BJ (cell line): Measurements from ENCODE around the gene TAF4B. TPM values are rescaled to one million over a fixed set of nuclear protein-coding genes. Genes with fewer than 3 reads are reported as not detected.
"Not testable (repeated sequence)": the region's sequence is repeated elsewhere in the genome, so short reads cannot be mapped to it uniquely, and the experiment has no call there.

ENCODE experiments used
- CTCF ChIA-PET: fragments of 350-600 bp; formaldehyde crosslinking; extraction: SDS; loops from one replicate; lab custom pipeline; 2021; ENCODE audit warnings: antibody characterized with exemption, inconsistent platforms; lab: Yijun Ruan, JAX
- POLR2A ChIA-PET: fragments of 300-600 bp; sonication (Branson Sonifier 250); formaldehyde crosslinking; extraction: SDS; loops from one replicate; lab custom pipeline; 2021; ENCODE audit warnings: antibody characterized with exemption; lab: Charles Lee
- DNase-seq: peaks from one replicate; pipeline ENCODE4 v3.0.0-alpha.2; 2011; ENCODE audit warnings: low read depth
- H3K27me3 ChIP-seq: 2 replicates; pipeline ENCODE4 v1.6.0; 2011; ENCODE audit warnings: low read length; ENCODE audit not compliant: control insufficient read depth, insufficient read depth
- H3K36me3 ChIP-seq: 2 replicates; pipeline ENCODE4 v1.5.1; 2011; ENCODE audit warnings: low read length; ENCODE audit not compliant: control insufficient read depth, insufficient read depth
- H3K4me3 ChIP-seq: 2 replicates; pipeline ENCODE4 v1.5.1; 2011; ENCODE audit warnings: low read depth, mild to moderate bottlenecking, control low read depth, low read length
- polyA plus RNA-seq: library from polyadenylated mRNA; depleted of rRNA; stranded (reverse); fragments of >200 nt; gene quantifications from 2 replicates; pipeline ENCODE4 v1.2.3, GENCODE V29; 2011
- TF ChIP-seq, protein P1 (sequence below): IDR thresholded peaks from 2 replicates; pipeline ENCODE4 v1.5.1; 2011; ENCODE audit warnings: low read depth, mild to moderate bottlenecking, control low read depth, inconsistent platforms, low read length, moderate library complexity; ENCODE audit not compliant: insufficient read depth

TAF4B gene
- polyA plus RNA-seq, 1 experiment, result 1.1 TPM

DNA sequence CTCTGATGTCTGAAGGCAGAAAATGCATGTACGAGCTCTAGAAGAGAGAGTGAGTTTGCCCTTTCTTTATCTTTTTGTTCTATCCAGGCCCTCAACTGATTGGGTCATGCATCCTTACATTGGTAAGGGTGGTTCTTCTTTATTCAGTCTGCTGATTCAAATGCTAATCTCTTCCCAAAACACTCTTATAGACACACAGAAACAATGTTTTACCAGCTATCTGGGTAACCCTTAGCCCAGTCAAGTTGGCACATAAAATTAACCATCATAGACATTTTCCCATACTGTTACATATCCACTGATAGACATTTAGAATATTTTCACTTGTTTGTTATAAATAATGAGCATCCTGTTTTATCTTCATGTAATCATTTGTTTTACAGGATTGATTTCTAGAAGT, 141.2 kb downstream of the TAF4B start:
- H3K36me3 ChIP-seq, result no peaks in the 10 kb centered on the region
- TF ChIP-seq, protein P1, sequence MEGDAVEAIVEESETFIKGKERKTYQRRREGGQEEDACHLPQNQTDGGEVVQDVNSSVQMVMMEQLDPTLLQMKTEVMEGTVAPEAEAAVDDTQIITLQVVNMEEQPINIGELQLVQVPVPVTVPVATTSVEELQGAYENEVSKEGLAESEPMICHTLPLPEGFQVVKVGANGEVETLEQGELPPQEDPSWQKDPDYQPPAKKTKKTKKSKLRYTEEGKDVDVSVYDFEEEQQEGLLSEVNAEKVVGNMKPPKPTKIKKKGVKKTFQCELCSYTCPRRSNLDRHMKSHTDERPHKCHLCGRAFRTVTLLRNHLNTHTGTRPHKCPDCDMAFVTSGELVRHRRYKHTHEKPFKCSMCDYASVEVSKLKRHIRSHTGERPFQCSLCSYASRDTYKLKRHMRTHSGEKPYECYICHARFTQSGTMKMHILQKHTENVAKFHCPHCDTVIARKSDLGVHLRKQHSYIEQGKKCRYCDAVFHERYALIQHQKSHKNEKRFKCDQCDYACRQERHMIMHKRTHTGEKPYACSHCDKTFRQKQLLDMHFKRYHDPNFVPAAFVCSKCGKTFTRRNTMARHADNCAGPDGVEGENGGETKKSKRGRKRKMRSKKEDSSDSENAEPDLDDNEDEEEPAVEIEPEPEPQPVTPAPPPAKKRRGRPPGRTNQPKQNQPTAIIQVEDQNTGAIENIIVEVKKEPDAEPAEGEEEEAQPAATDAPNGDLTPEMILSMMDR, result no peak
- H3K27me3 ChIP-seq, result no peaks in the 10 kb centered on the region
- DNase-seq, result no peak
- ChIA-PET CTCF (no interaction called here), POLR2A (no interaction called here)
- H3K4me3 ChIP-seq, result no peak overlapping the region

DNA sequence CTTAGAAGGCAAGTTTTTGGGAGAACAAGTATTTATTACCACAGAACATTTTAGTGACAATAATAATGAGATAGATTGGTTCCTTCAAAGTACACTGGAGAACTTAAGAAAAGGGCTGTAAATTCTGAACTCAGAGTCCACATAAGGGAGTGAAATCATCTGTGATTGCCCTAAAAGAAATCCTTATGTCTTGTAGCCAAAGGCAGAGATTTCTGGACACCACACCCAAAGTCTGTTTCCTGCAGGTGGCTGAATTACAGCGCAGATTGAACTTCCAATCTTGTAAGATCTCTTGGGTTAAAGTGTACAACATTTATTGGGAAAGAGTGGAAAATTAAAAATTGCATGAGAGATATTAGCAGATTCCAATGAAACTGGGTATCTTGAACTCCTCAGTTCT, 143.8 kb downstream of the TAF4B start:
- ChIA-PET CTCF (interaction anchor here (0.8 to 1.6 kb wide), 2 partner anchors 14 to 16 kb away, joined by 3 read pairs; no protein-coding TSS in a partner anchor), POLR2A (no interaction called here)
- no peaks in the 10 kb centered on the region for H3K36me3 ChIP-seq
- no peak overlapping the region for H3K4me3 ChIP-seq
- TF ChIP-seq, protein P1, result no peak
- DNase-seq, result no peak
- H3K27me3 ChIP-seq, result no peaks in the 10 kb centered on the region

DNA sequence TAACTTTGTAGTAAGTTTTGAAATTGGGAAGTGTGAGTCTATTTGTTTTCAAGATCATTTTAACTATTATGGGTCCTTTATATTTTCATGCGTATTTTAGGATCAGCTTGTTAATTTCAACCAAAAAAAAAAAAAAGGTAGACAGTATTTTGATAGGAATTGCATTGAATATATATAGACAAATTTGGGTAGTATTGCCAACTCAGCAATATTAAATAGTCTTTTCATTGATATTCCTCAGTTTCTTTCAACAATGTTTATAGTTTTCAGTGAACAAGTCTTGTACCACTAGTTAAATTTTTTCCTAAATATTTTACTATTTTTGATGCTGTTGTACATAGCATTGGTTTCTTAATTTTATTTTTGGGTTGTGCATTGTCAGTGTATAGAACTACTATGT, 149.9 kb downstream of the TAF4B start:
- Histone ChIP-seq H3K4me3 (no peak overlapping the region), H3K36me3 (no peaks in the 10 kb centered on the region), H3K27me3 (no peaks in the 10 kb centered on the region)
- TF ChIP-seq, protein P1, result no peak
- ChIA-PET POLR2A (no interaction called here), CTCF (no interaction called here)
- no peak for DNase-seq

DNA sequence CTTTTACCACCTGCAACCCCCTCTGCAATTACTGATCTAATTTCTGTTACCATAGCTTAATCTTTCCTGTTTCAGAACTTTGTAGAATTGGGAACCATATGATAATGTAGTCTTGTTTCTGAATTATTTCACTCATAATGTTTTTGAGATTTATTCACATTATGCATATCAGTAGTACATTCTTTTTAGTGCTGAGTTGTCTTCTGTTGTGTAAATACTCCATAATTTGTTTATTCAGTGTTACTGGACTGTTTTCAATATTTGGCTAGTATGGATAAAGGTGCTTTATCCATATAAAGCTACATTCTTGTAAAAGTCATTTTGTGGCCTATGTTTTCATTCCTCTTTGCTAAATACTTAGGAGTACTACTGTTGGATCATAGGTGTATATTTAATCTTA, 152.5 kb downstream of the TAF4B start:
- Histone ChIP-seq H3K4me3 (no peak overlapping the region), H3K27me3 (no peaks in the 10 kb centered on the region), H3K36me3 (no peaks in the 10 kb centered on the region)
- ChIA-PET CTCF (interaction anchor here (2.0 to 2.2 kb wide), 2 partner anchors 13 to 271 kb away, joined by 4 to 5 read pairs; no protein-coding TSS in a partner anchor), POLR2A (no interaction called here)
- no peak for DNase-seq
- TF ChIP-seq, protein P1, result no peak

DNA sequence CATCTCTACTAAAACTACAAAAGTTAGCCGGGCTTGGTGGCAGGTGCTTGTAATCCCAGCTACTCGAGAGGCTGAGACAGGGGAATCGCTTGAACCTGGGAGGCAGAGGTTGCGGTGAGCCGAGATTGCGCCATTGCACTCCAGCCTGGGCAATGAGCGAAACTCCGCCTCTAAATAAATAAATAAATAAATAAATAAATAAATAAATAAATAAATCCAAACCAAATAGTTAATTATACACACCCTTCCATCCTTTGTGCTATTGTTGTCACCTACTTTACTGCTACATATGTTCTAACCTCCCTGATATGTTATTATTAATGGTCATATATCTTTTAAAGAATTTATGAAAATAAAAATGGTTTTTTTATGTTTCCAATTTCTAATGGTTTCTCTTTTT, 155.3 kb downstream of the TAF4B start:
- POLR2A ChIA-PET, H3K4me3 ChIP-seq, H3K36me3 ChIP-seq, H3K27me3 ChIP-seq, DNase-seq: not testable (repeated sequence)
- CTCF ChIA-PET, result interaction anchor here (0.8 to 2.6 kb wide), 5 partner anchors 10 to 268 kb away, joined by 3 to 10 read pairs (median 4); no protein-coding TSS in a partner anchor
